Measurements from ENCODE around the gene NCBP2L. TPM values are rescaled to one million over a fixed set of nuclear protein-coding genes. Genes with fewer than 3 reads are reported as not detected.

The NCBP2L gene
- polyA plus RNA-seq, 2 of the 4 experiments (the other 2 are of a cell fraction), result not detected

- CTCF ChIA-PET, result interaction anchor here (2.8 kb wide), 1 partner anchor 11 kb away, joined by 15 read pairs; the partner anchor contains the start of gene NCBP2L
- Histone ChIP-seq H3K4me3 (no peak overlapping the region), H3K4me1 (no peaks in the 10 kb centered on the region), H3K27ac (no peak overlapping the region), H3K9me3 (no peaks in the 10 kb centered on the region), H3K4me2 (no peak overlapping the region)
- FAIRE-seq (no peak), ATAC-seq (no peak), DNase-seq (ENCODE audit: low read depth in 1 of 2, low spot score in 1 of 2) (no peak)
- no peak for TF ChIP-seq NR3C1 (IDR thresholded peaks at IDR 0.05)
- TF ChIP-seq ZSCAN20 (CRISPR knock-in tag; IDR thresholded peaks at IDR 0.05), result no peak
- no peak for TF ChIP-seq ZFP36 (IDR thresholded peaks at IDR 0.05; ENCODE audit: borderline replicate concordance, partially characterized antibody)
- TF ChIP-seq MYC (IDR thresholded peaks at IDR 0.05; ENCODE audit: borderline replicate concordance, low read length), result no peak
- no peak for TF ChIP-seq NPAS2 (CRISPR knock-in tag; IDR thresholded peaks at IDR 0.05; ENCODE audit: borderline replicate concordance)
- TF ChIP-seq HES2 (IDR thresholded peaks at IDR 0.05), result no peak
- TF ChIP-seq BCL3 (IDR thresholded peaks at IDR 0.05), result no peak
- no peak for TF ChIP-seq USF2 (IDR thresholded peaks at IDR 0.05)
- TF ChIP-seq ZNF302 (CRISPR knock-in tag; IDR thresholded peaks at IDR 0.05), result no peak
- no peak for TF ChIP-seq RAD21 (conservative IDR thresholded peaks at IDR 0.05 in 1 of 2, IDR thresholded peaks at IDR 0.05 in 1 of 2)
- no peak for TF ChIP-seq SMC3 (IDR thresholded peaks at IDR 0.05)
- no peak for TF ChIP-seq GATA3 (IDR thresholded peaks at IDR 0.05; ENCODE audit: borderline replicate concordance)
- POLR2A ChIA-PET, result no interaction called here
- 6% methylated on average over 1 of the region's 1 CpG for WGBS (ENCODE audit: missing lambda C conversion rate)
Measured at GRCh38 chrX:107787827-107788226, 10.3 kb downstream of the NCBP2L start.

- Histone ChIP-seq H3K4me1 (no peaks in the 10 kb centered on the region), H3K4me2 (no peak overlapping the region), H3K9me3 (peaks cover 18% of the 10 kb centered on the region), H3K4me3 (no peak overlapping the region), H3K27ac (no peak overlapping the region)
- no peak for ATAC-seq
- DNase-seq (ENCODE audit: low read depth in 1 of 2, low spot score in 1 of 2), result no peak
- ChIA-PET CTCF (no interaction called here), POLR2A (no interaction called here)
- no peak for FAIRE-seq
- 0% methylated on average over 1 of the region's 1 CpG for WGBS (ENCODE audit: missing lambda C conversion rate)
- no peak for TF ChIP-seq USF2 (IDR thresholded peaks at IDR 0.05)
- TF ChIP-seq ZSCAN20 (CRISPR knock-in tag; IDR thresholded peaks at IDR 0.05), result no peak
- TF ChIP-seq CHD4 (IDR thresholded peaks at IDR 0.05; ENCODE audit: borderline replicate concordance), result no peak
- TF ChIP-seq ZFP36 (IDR thresholded peaks at IDR 0.05; ENCODE audit: borderline replicate concordance, partially characterized antibody), result no peak
Measured at GRCh38 chrX:107804427-107804826, 26.9 kb downstream of the NCBP2L start.

GRCh38 chrX:107805179-107805578 is 27.6 kb downstream of the NCBP2L start:
- ATAC-seq, result no peak
- Histone ChIP-seq H3K27ac (no peak overlapping the region), H3K4me2 (no peak overlapping the region), H3K4me1 (no peaks in the 10 kb centered on the region), H3K4me3 (no peak overlapping the region), H3K9me3 (peaks cover 18% of the 10 kb centered on the region)
- 97% methylated on average over 3 of the region's 3 CpGs for WGBS (ENCODE audit: missing lambda C conversion rate)
- ChIA-PET POLR2A (no interaction called here), CTCF (no interaction called here)
- FAIRE-seq, result no peak
- DNase-seq (ENCODE audit: low read depth in 1 of 2, low spot score in 1 of 2), result no peak
- no peak for TF ChIP-seq TFCP2L1 (CRISPR knock-in tag; IDR thresholded peaks at IDR 0.05)
- TF ChIP-seq CHD2 (IDR thresholded peaks at IDR 0.05; ENCODE audit: low read length, partially characterized antibody), result no peak
- TF ChIP-seq HDAC2 (IDR thresholded peaks at IDR 0.05), result no peak
- TF ChIP-seq SMC3 (IDR thresholded peaks at IDR 0.05), result no peak
- no peak for TF ChIP-seq FOSL2 (IDR thresholded peaks at IDR 0.05)
- no peak for TF ChIP-seq FOSL2 (CRISPR knock-in tag; IDR thresholded peaks at IDR 0.05)
- no peak for TF ChIP-seq EP300 (IDR thresholded peaks at IDR 0.05)
- TF ChIP-seq EHMT2 (IDR thresholded peaks at IDR 0.05; ENCODE audit: low read depth), result no peak
- TF ChIP-seq MAFK (IDR thresholded peaks at IDR 0.05; ENCODE audit: partially characterized antibody), result no peak
- TF ChIP-seq BCL3 (IDR thresholded peaks at IDR 0.05), result no peak
- TF ChIP-seq KDM5A (IDR thresholded peaks at IDR 0.05), result no peak
- no peak for TF ChIP-seq JUNB (IDR thresholded peaks at IDR 0.05)
- TF ChIP-seq ZC3H11A (IDR thresholded peaks at IDR 0.05), result no peak
